DMS153 treated with DMSO at 0.1 percent for 48 hours (cell line): ENCODE data around the gene ATP6V1G1.
A peak's percentile ranks its signal among the peaks of the same experiment; 100 is the strongest.
"Not testable (repeated sequence)": the region's sequence is repeated elsewhere in the genome, so short reads cannot be mapped to it uniquely, and the experiment has no call there.

Source experiments
- DNase-seq: peaks from one replicate; lab custom pipeline; 2025; ENCODE audit not compliant: unreplicated experiment; lab: John Stamatoyannopoulos, UW

The ATP6V1G1 gene, protein sequence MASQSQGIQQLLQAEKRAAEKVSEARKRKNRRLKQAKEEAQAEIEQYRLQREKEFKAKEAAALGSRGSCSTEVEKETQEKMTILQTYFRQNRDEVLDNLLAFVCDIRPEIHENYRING

DNA sequence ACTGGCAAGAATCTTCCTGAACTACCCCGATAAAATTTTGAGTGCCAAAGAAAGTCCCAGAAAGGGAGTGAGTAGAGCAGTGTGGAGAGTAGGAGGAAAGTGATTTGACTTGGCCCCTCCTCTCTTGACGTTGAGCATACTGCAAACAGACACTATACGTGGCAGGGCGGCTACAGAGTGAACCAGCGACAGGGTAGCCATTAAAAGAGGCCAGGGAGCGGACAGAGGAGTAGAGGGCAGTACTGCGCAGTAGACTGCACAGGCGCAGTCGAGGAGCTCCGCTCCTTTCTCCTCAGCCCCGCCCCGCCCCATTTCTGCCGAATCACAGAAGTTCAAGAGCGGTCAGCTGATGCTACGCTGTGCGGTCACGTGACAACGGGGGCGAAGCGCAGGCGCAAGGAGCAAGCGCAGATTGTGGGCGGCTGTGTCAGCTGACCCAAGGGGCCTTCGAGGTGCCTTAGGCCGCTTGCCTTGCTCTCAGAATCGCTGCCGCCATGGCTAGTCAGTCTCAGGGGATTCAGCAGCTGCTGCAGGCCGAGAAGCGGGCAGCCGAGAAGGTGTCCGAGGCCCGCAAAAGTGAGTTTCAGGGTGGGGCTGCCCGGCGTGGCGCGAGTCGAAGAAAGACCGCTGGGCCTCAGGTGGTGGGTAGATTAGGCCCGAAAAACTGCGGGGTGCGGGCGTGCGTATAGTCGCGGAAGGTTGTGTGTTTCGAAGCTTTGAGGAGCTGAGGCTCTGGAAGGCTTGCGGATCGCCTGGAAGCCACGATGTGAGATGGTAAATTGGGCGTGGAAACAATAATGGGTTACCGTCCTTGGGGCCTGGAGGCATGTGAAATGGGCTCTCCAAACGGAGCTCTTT, at the start of gene ATP6V1G1:
TSS of gene ATP6V1G1 (plus strand) at position 425 of the 858 bp plus-strand sequence. CDS start at position 495, 70 bp downstream.
- peak; percentile 88 for DNase-seq

DNA sequence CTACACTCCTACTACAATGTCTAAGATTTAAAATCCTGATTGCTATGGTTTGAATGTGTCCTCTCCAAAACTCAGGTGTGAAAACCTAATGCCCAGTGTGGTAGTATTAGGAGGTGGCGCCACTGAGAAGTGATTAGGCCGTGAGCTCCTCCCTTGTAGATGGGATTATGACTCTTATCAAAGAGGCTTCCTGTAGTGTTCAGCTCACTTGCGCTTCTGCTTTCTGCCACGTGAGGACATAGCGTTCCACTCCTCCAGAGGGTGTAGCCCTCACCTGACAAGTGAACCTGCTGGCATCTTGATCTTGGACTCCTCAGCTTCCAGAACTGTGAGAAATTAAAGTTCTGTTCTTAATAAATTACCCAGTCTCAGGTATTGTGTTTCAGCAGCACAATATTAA, 49.3 kb upstream of the ATP6V1G1 start:
- peak; percentile 18 for DNase-seq

DNA sequence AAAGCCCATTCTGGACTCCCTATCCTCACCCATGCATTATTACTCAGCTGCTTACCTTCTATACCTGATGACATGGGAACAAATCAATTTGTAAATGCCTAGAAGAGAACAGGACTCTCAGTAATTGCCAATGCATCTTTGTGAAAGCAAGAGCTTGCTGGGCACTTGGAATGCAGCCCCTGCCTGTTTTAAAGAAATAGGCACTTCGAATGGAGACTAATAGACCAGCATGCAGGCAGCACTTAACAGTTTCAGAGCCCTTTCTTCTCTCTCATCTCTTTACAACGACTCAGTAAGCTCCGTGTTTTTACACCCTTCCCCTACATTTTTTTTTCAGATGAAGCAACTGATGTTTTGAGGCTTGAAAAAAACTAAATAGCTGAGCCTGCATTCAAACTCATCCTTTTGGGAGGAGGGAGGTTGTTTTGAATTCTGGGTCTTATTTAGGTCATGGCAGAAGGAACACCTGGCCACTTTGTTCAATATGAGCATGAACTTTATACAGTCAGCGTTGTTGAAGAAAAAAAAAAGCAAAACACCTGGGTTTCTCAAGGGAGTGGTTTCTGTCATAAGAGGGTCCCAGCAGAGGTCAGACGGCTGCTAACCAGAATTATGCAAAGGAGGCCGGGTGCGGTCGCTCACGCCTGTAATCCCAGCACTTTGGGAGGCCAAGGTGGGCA, 47.7 kb upstream of the ATP6V1G1 start:
- no peak for DNase-seq

DNA sequence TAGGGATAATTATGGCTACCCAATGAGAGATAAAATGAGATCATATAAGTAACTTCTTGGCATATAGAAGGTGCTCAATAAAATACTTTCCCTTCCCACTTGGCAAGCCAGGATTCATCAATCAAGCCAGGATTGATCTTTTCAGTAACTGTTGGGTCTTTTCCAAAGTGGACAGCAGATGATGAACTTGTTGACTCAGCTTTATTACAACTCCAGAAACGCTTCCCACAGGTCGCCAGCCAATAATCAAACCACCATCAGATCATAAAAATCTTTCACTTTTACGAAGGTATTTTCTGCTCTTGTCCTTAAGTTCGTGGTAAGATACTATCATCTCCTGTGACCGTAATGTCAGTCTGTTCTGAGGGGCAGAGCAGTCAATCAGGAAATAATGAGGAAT, 42.5 kb upstream of the ATP6V1G1 start:
- no peak for DNase-seq

DNA sequence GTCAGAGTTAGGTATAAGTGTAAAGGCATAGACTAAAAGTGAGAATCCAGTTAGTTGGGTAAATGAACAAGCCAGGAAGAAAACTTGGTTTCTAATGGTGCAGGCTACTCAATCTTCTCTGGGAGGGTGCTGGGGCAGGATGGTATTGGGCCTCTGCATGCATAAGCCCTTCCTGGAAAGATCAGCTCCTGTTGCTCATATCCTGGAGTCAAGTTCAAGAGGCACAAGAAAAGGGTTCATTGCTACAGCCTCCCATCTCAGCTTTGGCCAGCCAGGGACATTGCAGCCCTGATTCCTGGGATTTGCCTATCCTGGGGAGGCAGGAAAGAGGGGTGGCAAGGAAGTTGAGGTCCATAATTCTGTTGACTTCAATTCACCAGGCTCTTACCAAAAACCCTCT, 40.7 kb upstream of the ATP6V1G1 start:
- DNase-seq: no peak

DNA sequence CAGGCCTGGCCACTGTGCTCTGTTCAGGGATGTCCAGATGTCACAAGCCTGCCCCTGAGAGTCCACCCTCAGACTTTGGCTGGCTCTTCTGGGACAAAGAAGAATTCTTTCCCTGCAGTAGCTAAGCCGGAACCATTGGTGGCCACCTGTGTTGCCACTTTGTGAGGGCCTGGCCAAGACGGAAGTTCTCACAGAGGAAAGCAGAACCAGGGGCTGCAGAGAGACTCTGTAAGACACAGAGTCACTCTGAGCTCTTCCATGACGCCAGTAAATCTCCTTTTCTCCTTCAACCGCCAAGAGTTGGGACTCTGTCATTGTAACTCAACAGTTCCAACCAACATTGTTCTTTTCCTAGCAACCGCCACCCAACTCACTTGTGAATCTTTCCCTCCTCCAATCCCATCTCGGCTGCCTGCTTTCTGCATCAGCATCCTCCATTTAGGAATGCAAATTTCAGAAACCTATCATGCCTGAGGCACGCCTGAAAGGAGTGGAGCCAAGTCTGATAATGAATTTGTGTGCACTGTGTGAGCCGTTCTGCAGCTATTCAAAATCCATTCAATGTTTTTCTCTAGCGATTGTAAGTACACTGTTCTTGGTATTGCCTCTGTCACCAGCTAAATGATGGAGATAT, 37.8 kb upstream of the ATP6V1G1 start:
- DNase-seq: no peak

DNA sequence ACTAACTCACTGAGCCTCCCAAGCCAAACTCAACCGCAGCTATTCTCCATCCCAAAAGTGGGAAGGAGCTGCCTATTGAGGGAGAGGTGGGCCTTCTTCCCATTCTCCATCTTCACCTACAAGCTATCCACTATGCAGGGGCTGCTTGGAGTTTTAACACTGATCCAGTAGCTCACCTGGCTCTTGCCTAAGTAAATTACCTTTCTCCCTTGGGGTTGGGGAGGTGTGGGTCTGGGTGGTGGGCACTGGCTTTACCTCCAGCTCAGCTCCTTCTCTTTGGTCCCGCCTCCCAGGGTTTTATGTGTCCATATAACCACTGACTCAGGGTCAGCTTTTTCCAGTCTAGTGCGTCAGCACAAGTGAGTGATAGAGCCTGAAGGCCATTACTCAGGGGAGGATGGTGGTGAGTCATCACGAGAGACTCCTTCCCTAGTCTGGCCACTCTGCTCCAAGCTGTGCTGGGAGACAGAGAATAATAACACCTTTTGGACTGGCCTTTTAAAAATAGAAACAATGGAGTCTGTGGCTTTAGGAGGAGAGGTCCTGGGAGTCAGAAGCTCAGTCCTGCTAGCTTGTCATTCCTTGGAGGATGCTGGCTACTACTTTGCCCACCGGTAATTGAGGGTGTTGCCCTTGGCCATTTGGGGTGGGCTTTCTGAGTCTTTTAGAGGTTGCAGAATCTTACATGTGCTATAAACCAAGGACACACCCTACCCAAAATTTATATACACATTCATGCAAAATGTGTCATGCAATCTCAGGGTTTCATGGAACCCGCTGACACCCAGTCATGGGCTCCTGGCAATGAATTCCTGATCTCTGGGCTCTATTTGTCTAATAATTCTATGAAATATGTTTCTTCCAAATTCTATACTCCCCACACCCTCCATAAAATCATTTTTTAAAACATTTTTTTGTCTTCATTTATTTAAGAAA, 35.6 kb upstream of the ATP6V1G1 start:
- DNase-seq: no peak

DNA sequence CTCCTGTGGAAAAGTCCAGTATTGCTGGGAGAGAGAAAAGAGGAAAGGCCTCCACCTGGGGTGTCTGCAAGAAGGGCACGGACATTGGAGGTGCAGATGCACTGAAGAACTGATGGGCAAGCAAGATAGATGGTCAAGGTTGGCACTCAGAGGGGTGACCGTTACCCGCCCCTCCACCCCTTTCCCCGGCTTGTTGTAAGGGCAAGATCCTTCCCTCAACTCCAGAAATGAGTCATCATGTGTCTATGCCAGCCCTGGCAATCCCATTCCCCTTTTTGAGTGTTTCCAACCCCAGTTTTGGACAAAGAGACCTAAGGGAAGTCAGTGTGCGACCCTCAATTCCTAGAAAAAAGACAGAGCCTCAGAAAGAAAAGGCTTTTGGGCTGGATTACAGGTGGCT, 34.9 kb upstream of the ATP6V1G1 start:
- DNase-seq: no peak

DNA sequence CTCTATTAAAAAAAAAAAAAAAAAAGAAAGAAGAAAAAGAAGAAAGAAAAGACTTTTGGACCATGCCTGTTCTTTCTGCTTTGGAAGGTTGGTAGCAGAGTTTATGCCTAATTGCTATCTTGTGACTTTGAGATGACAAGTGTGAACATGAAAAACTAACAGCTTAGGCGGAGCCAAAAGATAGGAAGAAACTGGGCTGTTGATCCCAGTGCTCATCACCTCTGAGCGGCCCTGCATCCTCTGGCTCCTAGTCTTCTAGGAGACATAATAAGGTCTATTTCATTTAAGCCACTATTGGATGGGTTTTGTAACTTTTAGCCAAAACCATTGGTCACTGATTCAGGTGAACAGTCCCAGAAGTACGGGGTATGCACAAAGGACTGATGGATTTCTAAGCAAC, 34.4 kb upstream of the ATP6V1G1 start:
- no peak for DNase-seq

DNA sequence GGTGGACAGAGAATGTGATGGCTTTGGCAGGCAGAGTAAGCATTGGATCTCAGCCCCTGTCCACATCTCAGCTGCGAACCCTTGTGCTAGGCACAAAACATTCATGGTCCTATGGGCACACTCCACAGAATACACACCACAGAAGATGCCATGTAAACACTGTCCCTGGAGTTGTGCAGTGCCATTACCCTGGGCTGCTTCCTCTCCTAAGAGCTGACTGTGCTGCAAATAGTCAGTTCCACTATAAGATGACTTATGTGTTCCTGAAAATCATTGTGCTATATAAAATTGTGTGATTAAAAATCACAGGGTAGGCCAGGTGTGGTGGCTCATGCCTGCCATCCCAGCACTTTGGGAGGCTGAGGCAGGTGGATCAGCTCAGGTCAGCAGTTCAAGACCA, 31.9 kb upstream of the ATP6V1G1 start:
- no peak for DNase-seq

DNA sequence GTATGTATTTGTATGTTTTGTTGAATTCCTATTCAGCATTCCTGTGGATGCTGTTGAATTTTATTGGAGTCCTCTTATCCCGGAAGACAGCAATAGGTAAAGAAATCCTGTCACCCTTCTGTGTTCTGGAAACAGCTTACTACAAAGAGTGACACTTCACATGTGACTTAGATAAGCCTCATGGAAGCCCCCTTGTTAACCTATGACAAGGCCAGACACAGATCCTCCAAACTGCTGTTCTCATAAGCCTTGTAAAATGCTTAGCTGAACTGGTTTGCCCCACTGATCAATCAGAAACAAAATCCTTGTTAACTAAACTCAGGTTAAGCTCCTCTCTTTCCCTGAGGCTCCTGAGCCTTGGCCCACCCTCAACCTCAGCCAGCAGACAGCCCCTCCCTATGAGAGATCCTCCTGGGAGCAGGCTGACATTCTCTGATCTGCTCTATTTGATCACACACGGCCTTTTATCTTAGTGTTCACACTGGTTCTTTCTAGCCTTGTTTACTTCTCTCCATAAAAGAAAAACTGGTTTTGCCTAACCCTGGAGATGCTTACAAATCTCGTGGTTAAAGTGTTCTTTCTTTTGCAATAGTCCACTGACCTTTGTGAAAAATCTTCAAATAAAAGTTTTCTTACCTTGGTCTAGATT, 29.4 kb upstream of the ATP6V1G1 start:
- no peak for DNase-seq

DNA sequence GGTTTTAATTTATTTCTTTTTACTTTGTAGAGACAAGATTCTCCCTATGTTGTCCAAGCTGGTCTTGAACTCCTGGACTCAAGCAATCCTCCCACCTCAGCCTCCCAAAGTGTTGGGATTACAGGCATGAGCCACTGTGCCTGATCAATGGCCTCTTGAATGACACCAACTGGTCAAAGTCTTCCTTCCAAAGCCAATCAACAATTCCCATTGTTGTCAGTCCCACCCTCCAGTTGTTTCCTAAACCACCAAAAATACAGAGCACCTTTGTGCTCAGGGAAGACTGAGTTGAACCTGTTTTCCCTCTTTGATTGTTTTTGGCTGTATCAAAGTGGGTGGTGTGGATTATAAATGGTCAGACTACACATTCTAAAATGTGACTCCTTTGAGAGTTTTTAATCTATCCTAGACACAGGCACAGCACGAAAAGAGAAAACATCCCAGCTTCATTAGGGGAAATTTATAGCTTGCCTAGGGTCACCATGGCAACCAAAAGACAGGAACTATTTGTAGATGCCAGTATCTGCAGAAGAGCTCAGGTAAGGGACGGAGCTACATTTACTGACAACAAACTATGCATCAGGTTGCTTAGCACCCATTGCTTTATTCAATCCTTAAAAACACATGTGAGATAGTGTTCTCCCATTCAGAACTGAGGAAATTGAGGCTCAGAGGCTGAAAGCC, 27.6 kb upstream of the ATP6V1G1 start:
- DNase-seq: no peak

DNA sequence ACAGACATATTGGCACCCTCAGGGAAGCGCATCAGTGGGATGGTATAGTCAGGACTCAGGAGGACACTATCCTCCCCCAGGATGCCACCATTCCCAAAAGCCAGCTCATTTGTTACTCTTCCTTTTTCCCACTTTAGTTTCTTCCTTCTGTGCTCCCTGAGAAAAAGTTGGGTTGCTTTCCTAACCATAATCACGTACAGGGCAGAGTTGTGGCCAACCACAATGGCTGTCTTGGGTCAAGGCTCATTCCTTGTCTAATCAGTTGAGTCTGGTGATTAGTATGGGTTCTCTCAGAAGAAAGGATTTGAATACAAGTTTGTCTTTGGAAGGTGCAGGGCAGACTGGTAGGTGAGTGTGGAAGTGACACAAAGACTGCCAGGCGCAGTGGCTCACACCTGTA, 26.6 kb upstream of the ATP6V1G1 start:
- DNase-seq: no peak

DNA sequence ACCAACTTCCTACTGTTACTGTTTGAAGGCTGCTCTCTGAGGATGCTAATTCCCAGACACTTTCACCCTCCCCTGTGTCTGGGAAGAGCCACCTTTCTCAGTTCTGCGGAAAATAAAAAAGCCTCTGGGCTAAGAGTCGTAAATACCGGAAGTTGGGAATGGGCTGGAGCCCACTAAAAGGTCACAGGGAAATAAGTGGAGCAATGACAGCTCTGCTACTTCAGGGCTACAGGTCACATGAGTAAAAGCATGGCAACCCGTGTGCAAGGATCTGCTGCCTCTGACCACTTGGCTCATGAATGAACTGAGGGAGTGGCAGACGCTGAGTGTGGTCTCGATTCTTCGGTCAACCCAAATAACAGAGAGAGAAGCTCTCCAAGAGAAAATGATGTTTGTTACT, 25.8 kb upstream of the ATP6V1G1 start:
- no peak for DNase-seq

DNA sequence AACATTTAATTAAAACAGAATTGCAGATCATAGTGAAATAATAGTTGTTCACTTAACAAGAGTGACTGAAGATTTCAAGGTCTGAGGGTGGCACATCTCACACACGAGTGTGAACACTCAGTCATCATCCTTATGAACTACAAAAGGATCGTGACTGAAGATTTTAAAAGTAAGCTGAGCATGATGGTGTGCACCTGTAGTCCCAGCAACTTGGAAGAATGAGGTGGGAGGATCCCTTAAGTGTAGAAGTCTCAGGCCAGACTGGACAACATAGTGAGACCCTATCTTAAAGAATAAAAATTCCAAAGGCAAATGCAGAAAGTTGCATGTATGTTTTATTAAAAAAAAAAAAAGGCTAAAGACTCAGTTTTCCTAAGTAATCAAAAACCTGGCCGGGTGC, 22.4 kb upstream of the ATP6V1G1 start:
- DNase-seq: no peak

DNA sequence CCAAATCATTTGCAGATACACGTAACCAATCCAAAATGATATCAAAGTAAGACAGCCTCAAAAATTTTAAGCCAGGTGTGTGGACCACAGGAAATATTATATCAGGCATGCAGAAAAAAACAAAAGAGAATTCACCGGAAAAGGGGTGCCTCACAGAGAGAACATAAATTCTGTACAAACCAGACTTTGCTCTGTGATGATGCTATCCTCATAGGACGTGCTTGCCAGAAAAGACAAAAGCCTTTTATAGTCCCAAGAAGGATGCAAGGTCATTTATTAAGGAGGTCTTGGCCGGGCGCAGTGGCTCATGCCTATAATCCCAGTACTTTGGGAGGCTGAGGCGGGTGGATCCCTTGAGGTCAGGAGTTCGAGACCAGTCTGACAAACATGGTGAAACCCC, 16.8 kb upstream of the ATP6V1G1 start:
- DNase-seq: no peak

DNA sequence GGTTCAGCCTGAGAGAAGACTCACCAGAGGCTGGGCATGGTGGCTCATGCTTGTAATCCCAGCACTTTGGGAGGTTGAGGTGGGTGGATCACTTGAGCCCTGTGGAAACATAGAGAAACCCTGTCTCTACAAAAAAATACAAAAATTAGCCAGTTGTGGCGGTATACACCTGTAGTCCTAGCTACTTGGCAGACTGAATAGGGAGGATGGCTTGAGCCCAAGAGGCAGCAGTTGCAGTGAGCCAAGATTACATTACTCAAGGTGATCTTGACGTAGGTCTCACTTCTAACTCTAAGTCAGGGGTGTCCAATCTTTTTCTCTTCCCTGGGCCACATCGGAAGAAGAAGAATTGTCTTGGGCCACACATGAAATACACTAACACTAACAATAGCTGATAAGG, 16.2 kb upstream of the ATP6V1G1 start:
- DNase-seq: no peak

DNA sequence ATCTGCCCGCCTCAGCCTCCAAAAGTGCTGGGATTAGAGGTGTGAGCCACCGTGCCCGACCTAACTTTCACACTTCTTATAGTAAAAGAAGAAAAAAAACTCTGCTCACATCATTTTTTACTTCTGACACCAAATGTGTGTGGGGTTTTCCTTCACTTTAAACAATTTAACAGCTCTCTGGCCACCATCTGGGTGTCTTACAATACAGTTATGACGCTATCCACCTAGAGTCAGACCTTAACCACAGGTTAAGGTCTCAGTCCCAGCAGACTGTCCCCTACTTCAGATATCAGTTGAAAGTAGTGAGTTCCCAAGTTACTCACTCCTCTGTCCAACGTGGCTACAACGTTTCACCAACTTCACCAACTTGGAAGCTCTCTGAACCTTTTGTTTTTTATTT, 15.4 kb upstream of the ATP6V1G1 start:
- DNase-seq: no peak

DNA sequence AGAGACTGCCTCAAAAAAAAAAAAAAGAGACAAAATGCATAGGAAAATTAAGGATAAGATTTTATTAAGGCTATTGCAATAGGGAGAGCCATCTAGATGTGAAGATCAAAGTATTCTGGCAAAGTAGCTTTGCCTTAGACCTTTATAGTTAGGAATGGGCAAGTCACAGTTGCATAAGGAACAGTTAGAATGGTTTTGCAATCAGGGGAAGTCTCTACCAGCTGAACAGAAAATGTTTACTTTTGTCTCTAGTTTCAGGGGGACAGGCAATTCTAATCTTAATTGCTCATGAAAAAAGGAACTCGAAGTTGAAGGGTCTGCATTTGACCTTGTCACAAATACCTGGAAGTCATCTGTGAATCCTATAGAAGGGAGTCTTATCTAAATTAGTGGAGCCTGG, 13.1 kb upstream of the ATP6V1G1 start:
- DNase-seq: no peak

DNA sequence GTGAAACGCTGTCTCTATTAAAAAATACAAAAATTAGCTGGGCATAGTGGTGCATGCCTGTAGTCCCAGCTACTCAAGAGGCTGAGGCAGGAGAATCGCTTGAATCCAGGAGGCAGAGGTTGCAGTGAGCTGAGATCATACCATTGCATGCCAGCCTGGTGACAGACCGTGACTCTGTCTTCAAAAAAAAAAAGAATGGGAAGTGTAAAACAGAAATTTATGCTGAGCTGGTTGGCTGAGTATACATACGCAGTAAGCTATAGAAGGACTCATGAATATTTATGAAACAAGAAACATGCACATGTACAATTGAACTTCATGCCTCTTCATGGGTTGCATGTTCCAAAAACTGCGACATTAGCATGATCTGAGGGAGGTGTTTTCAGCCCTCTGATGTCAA, 10.8 kb upstream of the ATP6V1G1 start:
- DNase-seq: not testable (repeated sequence)
